Measurements from ENCODE around the gene MT1E.
"Not testable (repeated sequence)": the region's sequence is repeated elsewhere in the genome, so short reads cannot be mapped to it uniquely, and the experiment has no call there.

Gene MT1E

GRCh38 chr16:56647641-56648431, 22.3 kb downstream of the MT1E start:
- DNase-seq, result no peak

GRCh38 chr16:56649271-56649670, 23.7 kb downstream of the MT1E start:
- DNase-seq, result no peak

GRCh38 chr16:56649820-56650219, 24.2 kb downstream of the MT1E start:
- DNase-seq, result no peak

- no peak for DNase-seq
These were observed 26.0 kb downstream of the MT1E start, which contains the start of gene MT1B for GRCh38 chr16:56651586-56651985. MT1B (plus strand) TSS chr16:56651886; CDS start chr16:56651954, 68 bp downstream.

- DNase-seq, result no peak
These were observed 27.0 kb downstream of the MT1E start for GRCh38 chr16:56652600-56652999.

GRCh38 chr16:56653218-56653617, 27.6 kb downstream of the MT1E start:
- DNase-seq, result no peak

- peak; percentile 53 to 75 for DNase-seq
These were observed 32.2 kb downstream of the MT1E start, which contains the start of gene MT1F for GRCh38 chr16:56657555-56658326. MT1F (plus strand) TSS chr16:56657959; CDS start chr16:56658059, 100 bp downstream.

GRCh38 chr16:56658327-56658875, 32.8 kb downstream of the MT1E start:
- no peak for DNase-seq

GRCh38 chr16:56662357-56663354, 37.1 kb downstream of the MT1E start:
- peak in 1 of 2 donors; percentile 29 for DNase-seq

GRCh38 chr16:56664506-56664905, 38.9 kb downstream of the MT1E start:
- DNase-seq, result no peak

GRCh38 chr16:56665286-56666261, 40.0 kb downstream of the MT1E start:
- not testable (repeated sequence) for DNase-seq

GRCh38 chr16:56667581-56668571, 42.3 kb downstream of the MT1E start, which contains the start of gene MT1G:
MT1G (minus strand) TSS chr16:56668065; CDS start chr16:56667993, 72 bp downstream.
- DNase-seq, result peak in 1 of 2 donors; percentile 17

- no peak for DNase-seq
These were observed 43.6 kb downstream of the MT1E start, which contains the start of gene MT1H for GRCh38 chr16:56669005-56669839. MT1H (plus strand) TSS chr16:56669814; CDS start chr16:56669885, 71 bp downstream.

GRCh38 chr16:56669840-56670619, 44.4 kb downstream of the MT1E start:
- no peak for DNase-seq

- no peak for DNase-seq
These were observed 45.0 kb downstream of the MT1E start for GRCh38 chr16:56670620-56670934.

GRCh38 chr16:56671691-56672090, 46.1 kb downstream of the MT1E start:
- not testable (repeated sequence) for DNase-seq

- DNase-seq, result not testable (repeated sequence)
These were observed 46.6 kb downstream of the MT1E start for GRCh38 chr16:56672171-56672570.

All from CD4-positive, alpha-beta T cell treated with Interferon alpha-2 for 1 hour (primary cell).